Activated naive CD4-positive, alpha-beta T cell treated with Interleukin-2 at 50 U/mL for 16 hours (primary cell): Measurements from ENCODE around the gene REC8.
"Not testable (repeated sequence)": the region's sequence is repeated elsewhere in the genome, so short reads cannot be mapped to it uniquely, and the experiment has no call there.

Experiments used
- DNase-seq: peaks from one replicate; pipeline ENCODE4 v3.0.0-alpha.2; 2020

The REC8 gene

DNA sequence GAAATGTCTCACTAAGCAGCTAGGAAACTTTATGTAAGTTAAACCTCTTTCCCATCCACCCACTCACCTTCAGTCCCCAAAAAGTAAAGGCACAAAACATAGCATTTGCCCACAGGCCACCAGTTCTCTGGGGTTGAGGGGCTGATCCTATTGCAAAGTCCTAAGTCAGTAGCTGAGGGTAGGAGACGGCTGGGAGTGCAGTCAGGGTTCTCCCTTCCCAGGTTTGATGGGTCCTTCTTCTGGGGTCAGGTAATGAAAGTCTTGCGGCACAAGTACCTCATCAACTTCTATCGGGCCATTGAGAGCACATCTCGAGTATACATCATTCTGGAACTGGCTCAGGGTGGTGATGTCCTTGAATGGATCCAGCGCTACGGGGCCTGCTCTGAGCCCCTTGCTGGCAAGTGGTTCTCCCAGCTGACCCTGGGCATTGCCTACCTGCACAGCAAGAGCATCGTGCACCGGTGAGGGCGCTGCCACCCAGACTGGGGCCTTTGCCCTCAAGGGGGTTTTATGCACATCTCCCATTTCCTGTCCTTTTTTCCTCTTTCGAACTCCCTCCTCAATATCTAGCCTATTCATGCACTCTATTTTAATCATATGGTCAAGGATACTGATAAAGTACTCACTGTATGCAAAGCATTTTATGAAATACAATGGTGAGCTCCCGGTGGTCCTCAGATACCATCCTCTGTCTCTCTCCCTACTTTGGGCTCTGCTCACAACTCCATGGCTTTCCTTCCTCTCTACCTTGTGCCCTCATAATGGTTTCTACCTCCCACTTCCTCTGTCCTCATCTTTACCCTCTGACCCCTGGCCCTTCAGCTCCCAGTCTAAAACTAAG lies 34.6 kb downstream of the REC8 start:
- no peak for DNase-seq

- DNase-seq, result no peak
Measured at GRCh38 chr14:24207104-24207551, 35.2 kb downstream of the REC8 start.

DNA sequence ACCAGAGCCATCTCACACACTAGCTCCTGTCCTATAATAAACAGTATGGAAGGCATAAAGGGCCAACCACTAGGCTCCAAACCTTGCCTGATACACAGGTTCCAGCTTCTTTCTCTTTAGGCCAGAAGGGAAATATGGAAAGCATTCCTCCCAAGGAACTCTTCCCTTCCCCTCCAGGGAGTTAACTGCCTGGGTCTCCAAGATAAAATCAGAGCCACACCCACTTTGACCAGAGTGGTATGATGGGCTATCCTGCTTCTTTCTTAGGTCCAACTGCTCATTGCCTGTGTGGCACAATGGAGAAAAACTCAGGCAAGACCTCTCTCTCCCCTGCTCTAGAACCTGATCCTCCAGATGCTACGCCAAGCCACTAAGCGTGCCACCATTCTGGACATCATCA lies 35.7 kb downstream of the REC8 start:
- no peak for DNase-seq

- DNase-seq, result no peak
Measured at GRCh38 chr14:24211311-24211710, 39.4 kb downstream of the REC8 start.

GRCh38 chr14:24212924-24213865 lies 41.3 kb downstream of the REC8 start, which contains the start of gene CHMP4A:
Gene CHMP4A (minus strand): TSS chr14:24213488. CDS start chr14:24213439, 49 bp downstream.
- peak; percentile 97 for DNase-seq

DNA sequence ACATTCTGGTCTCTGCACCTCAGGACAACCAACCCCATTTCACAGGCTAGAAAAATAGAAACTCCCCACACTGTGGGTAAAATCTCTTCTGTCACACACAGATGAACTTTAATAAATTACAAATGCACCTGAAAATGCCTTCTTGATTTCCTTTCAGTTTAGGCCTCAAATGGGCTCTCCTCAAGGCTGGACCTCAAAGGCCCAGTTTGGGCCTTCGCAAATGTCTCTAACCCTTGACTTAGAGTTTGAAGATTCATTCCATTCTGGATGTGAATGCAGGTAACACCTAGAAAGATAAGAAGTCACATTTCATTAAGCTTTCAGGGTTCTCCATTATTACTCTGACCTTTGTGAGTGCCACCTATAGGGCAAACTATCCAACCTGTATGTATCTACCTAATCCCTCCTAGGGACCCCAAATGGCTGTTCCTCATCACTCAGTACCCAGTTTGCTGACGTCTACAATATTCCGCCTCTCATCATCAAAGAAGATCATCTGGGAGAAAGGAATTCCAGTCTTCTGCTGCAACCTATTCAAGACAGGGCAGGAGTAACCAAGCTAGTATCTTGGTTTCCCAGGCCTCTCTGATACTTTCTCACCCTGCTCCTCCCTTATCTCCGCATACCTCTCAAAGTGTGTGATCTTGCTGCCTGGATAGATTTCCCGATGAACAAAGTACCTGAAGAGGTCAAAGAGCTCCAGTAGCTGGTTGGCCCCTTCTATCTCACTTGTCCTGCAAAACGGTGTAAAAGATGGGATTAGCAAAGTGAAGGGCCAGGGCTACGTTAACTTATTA lies 42.2 kb downstream of the REC8 start:
- no peak for DNase-seq

DNA sequence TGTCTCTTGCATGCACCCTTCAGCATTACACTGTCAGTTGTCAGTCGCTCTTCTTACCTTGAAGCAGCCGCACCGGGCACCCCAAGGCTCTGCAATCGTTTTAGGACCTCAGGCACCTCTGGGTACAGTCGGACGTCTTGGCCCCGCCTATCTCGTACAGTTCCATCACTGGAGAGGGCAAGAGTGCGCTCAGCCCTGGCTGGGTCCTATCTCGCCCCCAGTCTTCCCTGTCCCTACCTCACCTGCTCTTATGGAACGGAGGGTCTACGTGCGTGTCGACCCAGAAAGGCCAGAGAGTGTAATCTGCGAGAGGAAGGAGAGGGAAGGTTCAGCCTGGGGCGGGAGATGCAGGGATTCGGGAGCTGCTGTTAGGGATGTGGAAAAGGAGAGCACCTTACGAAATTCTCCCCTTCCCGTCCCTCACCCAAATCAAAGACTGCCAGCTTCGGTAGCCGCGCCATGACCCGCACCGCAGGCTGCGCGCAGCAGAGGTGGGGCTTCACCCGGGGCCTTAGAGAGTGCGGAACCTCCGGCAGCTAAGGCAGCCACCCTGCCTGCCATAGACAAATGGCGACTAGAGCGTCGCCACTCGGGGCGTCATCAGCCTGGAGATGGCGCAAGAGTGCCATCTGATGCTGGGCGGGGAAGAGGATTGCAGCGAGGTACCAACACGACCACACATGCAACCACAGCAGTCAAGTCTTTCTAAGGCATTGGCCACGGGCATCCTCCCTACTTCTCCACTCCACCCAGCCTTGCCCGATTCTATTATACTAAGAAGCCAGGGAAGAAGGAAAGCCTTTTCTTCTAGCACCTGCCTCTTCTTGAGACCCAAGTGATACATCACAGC lies 43.8 kb downstream of the REC8 start, which contains the start of gene MDP1:
Gene MDP1, minus strand, starts transcription at position 572 of the 850 bp plus-strand sequence. Its CDS starts 111 bp downstream, at position 461.
- DNase-seq, result peak; percentile 88

DNA sequence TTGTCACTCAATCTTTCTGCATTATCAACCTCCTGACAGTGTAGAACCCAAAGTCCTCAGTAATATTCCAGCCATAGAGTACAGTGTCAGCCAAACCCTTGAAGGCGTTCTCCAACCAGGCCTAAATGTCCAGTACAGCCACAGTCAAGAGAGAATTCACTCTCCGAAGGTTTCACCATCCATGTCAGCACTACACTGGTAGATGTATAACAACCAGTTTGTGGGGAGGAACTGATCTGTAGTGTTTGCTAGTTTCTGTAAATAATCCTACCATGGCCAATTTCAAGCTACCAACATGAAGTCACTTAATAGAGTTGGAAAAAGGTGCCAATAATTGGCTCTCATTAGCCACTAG lies 44.4 kb downstream of the REC8 start:
- no peak for DNase-seq

GRCh38 chr14:24216876-24217275 lies 45.0 kb downstream of the REC8 start:
- DNase-seq, result not testable (repeated sequence)

DNA sequence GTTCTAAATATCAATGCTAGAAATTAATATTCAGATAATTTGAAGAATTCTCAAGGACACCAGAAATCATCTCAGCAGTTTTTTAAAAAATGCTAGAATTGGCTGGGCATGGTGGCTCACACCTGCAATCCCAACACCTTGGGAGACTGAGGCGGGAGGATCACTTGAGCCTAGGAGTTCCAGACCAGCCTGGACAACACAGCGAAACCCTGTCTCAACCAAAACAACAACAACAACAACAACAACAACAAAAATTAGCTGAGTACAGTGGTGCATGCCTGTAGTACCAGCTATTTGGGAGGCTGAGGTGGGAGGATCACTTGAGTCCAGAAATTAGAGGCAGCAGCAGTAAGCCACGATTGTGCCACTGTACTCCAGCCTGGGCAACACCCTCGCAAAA lies 47.2 kb downstream of the REC8 start:
- DNase-seq, result no peak

DNA sequence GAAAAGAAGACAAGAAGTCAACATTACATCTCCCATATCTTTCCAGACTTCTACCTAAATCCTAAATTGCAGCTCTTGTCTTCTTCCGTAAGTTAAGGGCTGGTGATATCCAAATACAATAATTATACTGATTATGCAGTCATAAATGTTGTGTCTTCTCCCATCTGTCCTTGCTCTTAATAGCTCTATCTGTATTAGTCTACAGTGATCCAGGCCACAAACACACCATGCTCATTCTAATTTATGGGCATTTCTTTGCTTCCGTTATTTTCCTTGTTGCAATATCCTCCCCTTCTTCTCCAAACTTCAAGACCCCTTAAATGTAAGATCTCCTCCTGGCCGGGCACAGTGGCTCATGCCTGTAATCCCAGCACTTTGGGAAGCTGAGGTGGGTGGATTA lies 47.6 kb downstream of the REC8 start:
- DNase-seq, result no peak

DNA sequence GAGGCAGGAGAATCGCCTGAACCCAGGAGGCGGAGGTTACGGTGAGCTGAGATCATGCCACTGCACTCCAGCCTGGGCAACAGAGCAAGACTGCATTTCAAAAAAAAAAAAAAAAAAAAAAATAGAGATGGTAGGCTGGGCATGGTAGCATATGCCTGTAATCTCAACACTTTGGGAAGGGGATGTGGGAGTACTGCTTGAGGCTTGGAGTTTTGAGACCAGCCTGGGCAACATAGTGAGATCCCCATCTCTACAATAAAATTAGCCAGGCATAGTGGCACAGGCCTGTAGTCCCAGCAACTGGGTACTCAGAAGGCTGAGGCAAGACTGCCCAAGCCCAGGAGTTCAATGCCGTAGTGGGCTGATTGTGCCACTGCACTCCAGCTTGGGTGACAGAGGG lies 51.1 kb downstream of the REC8 start:
- not testable (repeated sequence) for DNase-seq

GRCh38 chr14:24224618-24225071 lies 52.8 kb downstream of the REC8 start:
- DNase-seq, result no peak

- DNase-seq, result no peak
Measured at GRCh38 chr14:24226473-24226872, 54.6 kb downstream of the REC8 start.

- DNase-seq, result no peak
Measured at GRCh38 chr14:24228902-24229301, 57.0 kb downstream of the REC8 start.
